Neural cell (in vitro differentiated cells): ENCODE results near the gene GRB7. TPM values are rescaled to one million over a fixed set of nuclear protein-coding genes. Genes with fewer than 3 reads are reported as not detected.

Experiments used
- H2AFZ ChIP-seq: fragments of 200-600, 300-800 bp; sonication (generic), shearing (Covaris generic); 2 replicates; pipeline ENCODE4 v1.6.0; 2014; ENCODE audit warnings: low read depth, mild to moderate bottlenecking, antibody characterized with exemption, low read length, moderate library complexity
- H3F3A ChIP-seq: fragments of 200-600 bp; shearing (Covaris generic); 2 replicates; pipeline ENCODE4 v1.6.1; 2016; ENCODE audit warnings: mild to moderate bottlenecking, moderate library complexity, mixed read lengths, antibody characterized with exemption, low read length; ENCODE audit not compliant: insufficient read depth, poor library complexity, severe bottlenecking
- H3K27ac ChIP-seq: fragments of 200-600, 300-800 bp; sonication (generic), shearing (Covaris generic); 2 replicates; pipeline ENCODE4 v1.5.1; 2014; ENCODE audit warnings: mild to moderate bottlenecking, low read length, moderate library complexity
- H3K27me3 ChIP-seq: fragments of 300-800, 200-600 bp; sonication (generic), shearing (Covaris generic); 2 replicates; pipeline ENCODE4 v1.6.0; 2014; ENCODE audit warnings: mild to moderate bottlenecking, low read depth, low read length, moderate library complexity; ENCODE audit not compliant: insufficient read depth
- H3K36me3 ChIP-seq: fragments of 300-800, 200-600 bp; sonication (generic), shearing (Covaris generic); 2 replicates; pipeline ENCODE4 v1.5.1; 2014; ENCODE audit warnings: mild to moderate bottlenecking, antibody characterized with exemption, low read length, moderate library complexity; ENCODE audit not compliant: insufficient read depth
- H3K4me2 ChIP-seq: fragments of 300-800, 200-600 bp; sonication (generic), shearing (Covaris generic); 2 replicates; pipeline ENCODE4 v1.6.0; 2014; ENCODE audit warnings: mild to moderate bottlenecking, low read length
- H3K4me3 ChIP-seq: fragments of 300-800, 200-600 bp; sonication (generic), shearing (Covaris generic); 2 replicates; pipeline ENCODE4 v1.5.1; 2014; ENCODE audit warnings: mild to moderate bottlenecking, low read length, moderate library complexity
- H3K79me2 ChIP-seq: fragments of 200-600 bp; shearing (Covaris generic); replicated peaks from 2 replicates; pipeline ENCODE4 v1.6.0; 2014; ENCODE audit warnings: mild to moderate bottlenecking, low read length, moderate library complexity; ENCODE audit not compliant: insufficient read depth
- H3K9ac ChIP-seq: fragments of 300-800, 200-600 bp; sonication (generic), shearing (Covaris generic); 2 replicates; pipeline ENCODE4 v1.6.1; 2016; ENCODE audit warnings: mild to moderate bottlenecking, low read length, mixed read lengths
- H3K9me2 ChIP-seq: fragments of 200-600 bp; shearing (Covaris generic); 2 replicates; pipeline ENCODE4 v1.6.1; 2016; ENCODE audit warnings: mild to moderate bottlenecking, low read length, mixed read lengths; ENCODE audit not compliant: insufficient read depth
- H3K9me3 ChIP-seq: fragments of 200-600, 300-800 bp; sonication (generic), shearing (Covaris generic); 2 replicates; pipeline ENCODE4 v1.6.1; 2016; ENCODE audit warnings: mild to moderate bottlenecking, mixed run types, low read length, moderate library complexity, mixed read lengths
- H4K20me1 ChIP-seq: fragments of 200-600 bp; shearing (Covaris generic); 2 replicates; pipeline ENCODE4 v1.6.1; 2016; ENCODE audit warnings: mild to moderate bottlenecking, mixed run types; ENCODE audit not compliant: insufficient read depth
- CTCF ChIP-seq: fragments of 450-650 bp; IDR thresholded peaks from 2 replicates; pipeline ENCODE4 v1.5.1; 2014; ENCODE audit warnings: antibody characterized with exemption, mild to moderate bottlenecking, moderate library complexity; ENCODE audit not compliant: poor library complexity, severe bottlenecking
- EP300 ChIP-seq: fragments of 450-650 bp; conservative IDR thresholded peaks from 2 replicates; pipeline ENCODE4 v1.6.1; 2014; ENCODE audit warnings: antibody characterized with exemption, mild to moderate bottlenecking, moderate library complexity; ENCODE audit not compliant: poor library complexity, severe bottlenecking
- EZH2 ChIP-seq: fragments of 200-600, 300-800 bp; shearing (Covaris generic), sonication (generic); IDR thresholded peaks from 2 replicates; pipeline ENCODE4 v1.6.1; 2014; ENCODE audit warnings: antibody characterized with exemption, low read length, borderline replicate concordance, mild to moderate bottlenecking; ENCODE audit not compliant: insufficient read depth, poor library complexity, severe bottlenecking
- MXI1 ChIP-seq: fragments of 450-650 bp; conservative IDR thresholded peaks from 2 replicates; pipeline ENCODE4 v1.6.1; 2014; ENCODE audit warnings: antibody characterized with exemption, mild to moderate bottlenecking; ENCODE audit not compliant: poor library complexity, severe bottlenecking
- POLR2AphosphoS5 ChIP-seq: IDR thresholded peaks from 2 replicates; pipeline ENCODE4 v1.6.1; 2012
- RAD21 ChIP-seq: fragments of 450-650 bp; conservative IDR thresholded peaks from 2 replicates; pipeline ENCODE4 v1.6.1; 2014; ENCODE audit warnings: antibody characterized with exemption, mild to moderate bottlenecking, moderate library complexity
- REST ChIP-seq: IDR thresholded peaks from 2 replicates; pipeline ENCODE4 v1.6.1; 2012; ENCODE audit warnings: borderline replicate concordance
- SMC3 ChIP-seq: fragments of 450-650 bp; conservative IDR thresholded peaks from 2 replicates; pipeline ENCODE4 v1.6.1; 2014; ENCODE audit warnings: antibody characterized with exemption, mild to moderate bottlenecking, moderate library complexity; ENCODE audit not compliant: poor library complexity
- TAF1 ChIP-seq: IDR thresholded peaks from 2 replicates; pipeline ENCODE4 v1.6.1; 2012; ENCODE audit warnings: low read depth
- polyA plus RNA-seq: library from polyadenylated mRNA; depleted of rRNA; stranded (reverse); fragments of >200 nt; gene quantifications from 2 replicates; pipeline ENCODE4 v1.2.3, GENCODE V29; 2014

GRB7 gene
- polyA plus RNA-seq, 1 donor from 2014 or later, result not detected

DNA sequence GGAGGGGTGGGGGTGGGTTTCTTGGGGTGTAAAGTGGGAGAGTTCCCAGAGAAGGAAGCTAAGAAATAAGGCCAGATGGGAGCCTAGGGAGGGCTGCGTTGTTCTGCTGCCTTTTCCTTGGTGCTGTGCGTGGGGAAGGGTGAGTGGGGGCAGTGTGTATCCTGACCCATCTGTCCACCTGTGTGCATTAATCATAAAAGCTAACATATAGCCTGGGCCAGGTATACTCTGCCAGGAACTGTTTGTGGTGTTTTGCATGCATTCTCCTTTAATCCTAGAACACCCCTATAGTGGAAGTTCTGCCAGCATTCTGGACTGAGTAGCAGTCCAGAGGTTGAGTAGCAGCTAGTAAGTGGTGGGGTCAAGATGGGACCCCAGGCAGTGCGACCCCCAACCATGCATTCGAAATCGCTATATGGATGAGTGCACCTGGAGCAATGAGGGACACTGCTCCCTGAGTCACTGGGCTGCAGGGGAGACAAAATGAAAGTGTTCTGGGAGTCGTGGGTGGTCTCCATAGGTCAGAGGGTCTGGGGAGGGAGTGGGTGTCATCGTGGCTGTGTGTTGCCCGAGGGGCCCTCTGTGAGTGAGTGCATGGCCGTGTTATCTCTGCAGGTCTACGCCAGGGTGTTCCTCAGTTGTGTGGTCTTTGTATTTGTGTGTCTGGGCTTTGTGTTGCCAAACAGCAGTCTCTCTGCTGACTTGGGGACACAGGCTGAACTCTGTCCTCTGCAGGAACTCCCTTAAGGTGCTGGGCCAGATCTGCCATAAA lies 36.5 kb upstream of the GRB7 start:
- Histone ChIP-seq H3K9me3 (no peaks in the 10 kb centered on the region), H3K27me3 (peaks cover 15% of the 10 kb centered on the region), H3F3A (no peaks in the 10 kb centered on the region), H3K9me2 (no peaks in the 10 kb centered on the region), H2AFZ (no peak overlapping the region), H3K79me2 (no peaks in the 10 kb centered on the region), H3K36me3 (no peaks in the 10 kb centered on the region), H3K4me3 (no peak overlapping the region), H3K27ac (no peak overlapping the region), H4K20me1 (no peaks in the 10 kb centered on the region), H3K9ac (no peak overlapping the region), H3K4me2 (no peak overlapping the region)
- TF ChIP-seq SMC3 (no peak), EZH2 (no peak), EP300 (no peak)

- Histone ChIP-seq H3K27ac (no peak overlapping the region), H3K27me3 (peaks cover 15% of the 10 kb centered on the region), H3K79me2 (no peaks in the 10 kb centered on the region), H3K9ac (no peak overlapping the region), H3K9me2 (no peaks in the 10 kb centered on the region), H2AFZ (no peak overlapping the region), H3K9me3 (no peaks in the 10 kb centered on the region), H3K4me3 (no peak overlapping the region), H3F3A (no peaks in the 10 kb centered on the region), H4K20me1 (no peaks in the 10 kb centered on the region), H3K36me3 (no peaks in the 10 kb centered on the region), H3K4me2 (no peak overlapping the region)
- TF ChIP-seq REST (no peak), MXI1 (no peak), TAF1 (no peak), EZH2 (no peak), SMC3 (no peak), POLR2AphosphoS5 (no peak), CTCF (no peak), RAD21 (no peak), EP300 (no peak)
These were observed 35.8 kb upstream of the GRB7 start for GRCh38 chr17:39701784-39702422.
